Pancreas (tissue), 10 donors: ENCODE results near the gene PRKCH. TPM values are rescaled to one million over a fixed set of nuclear protein-coding genes. Genes with fewer than 3 reads are reported as not detected.

Source experiments
- ATAC-seq, 4 donors: fragments of 200-7000 bp; cut with Tn5 transposase; one replicate each; pipeline versions ENCODE4 v1.8.0 to v1.9.1; 2020; ENCODE audit warnings: mild to moderate bottlenecking in 4 of 4, moderate library complexity in 4 of 4
- DNase-seq, 6 donors: peaks; one replicate each; pipeline ENCODE4 v3.0.0-alpha.2; 2020
- FAIRE-seq: peaks from 2 replicates; lab custom pipeline; 2012; peaks lifted over from hg19 to GRCh38; lab: Jason Lieb, UNC
- H3K27ac ChIP-seq, 4 donors: fragments of 200-600 bp; sonication (generic); 1 replicate in 3 of 4; 2 replicates in 1 of 4; pipeline versions ENCODE4 v1.5.0 to v1.8.0; 2020
- H3K27me3 ChIP-seq, 4 donors: fragments of 200-600 bp; one replicate each; pipeline ENCODE4 v1.8.0; 2021
- H3K36me3 ChIP-seq, 3 donors: fragments of 200-600 bp; sonication (generic) in 1 of 3; one replicate each; pipeline versions ENCODE4 v1.5.0 to v1.8.0; 2020 to 2021
- H3K4me1 ChIP-seq, 3 donors: fragments of 200-600 bp; one replicate each; pipeline ENCODE4 v1.8.0; 2021
- H3K4me3 ChIP-seq, 4 donors: fragments of 200-600 bp; sonication (generic) in 2 of 4; one replicate each; pipeline versions ENCODE4 v1.5.0 to v1.8.0; 2020 to 2021
- H3K9me3 ChIP-seq, 4 donors: fragments of 200-600 bp; one replicate each; pipeline ENCODE4 v1.8.0; 2021
- CTCF ChIP-seq, 4 donors: fragments of 200-600 bp; sonication (generic) in 3 of 4; IDR thresholded peaks; one replicate each; pipeline versions ENCODE4 v1.5.0 to v1.8.0; 2021; ENCODE audit warnings: antibody characterized with exemption in 4 of 4
- WGBS, 2 donors: extraction: QIAGEN DNeasy Blood & Tissue Kit; methylation state at CpG; one replicate each; pipeline ENCODE4 v1.1.7; 2013; 5-methylcytosine and 5-hydroxymethylcytosine counted together
- intact Hi-C, 3 donors: fragments of 100-400 bp; cut with DNase I; formaldehyde crosslinking; loops; one replicate each; pipeline versions ENCODE4 v1.11.1 to v1.14.2; 2022
- polyA plus RNA-seq, 2 donors: library from polyadenylated mRNA; stranded (reverse); fragments of 200-250 nt; gene quantifications; one replicate each; pipeline ENCODE4 v1.2.3, GENCODE V29; 2013
- total RNA-seq, 6 donors: library from RNA; stranded (reverse); fragmentation: NEBNext Ultra II Directional in 4 of 6; extraction: Animal tissue kit (Norgen Biotek cat#: 25700) in 4 of 6; gene quantifications; one replicate each; pipeline versions ENCODE4 v1.2.1 to v1.2.4, GENCODE V29; 2021 to 2023
- donor health status: healthy with polysubstance abuse.
- donor health status: DM: no; HTN: no; CAD: no; lungs with moderate emphysema.
- donor health status: DM: no; HTN: no; CAD: no.
- donor health status: control.
- donor health status: control.
- donor health status: Bipolar disorder and iron deficiency.
- donor health status: DM: yes; HTN: yes; CAD: no.
- donor health status: DM: no; HTN: no; CAD: no.
- donor health status: DM: no; HTN: no; CAD: no.
- donor health status: DM: yes; HTN: yes; CAD: no.

The PRKCH gene
- total and polyA plus RNA-seq, 8 donors: 3.6 to 16.9 (median 8.9) TPM

DNA sequence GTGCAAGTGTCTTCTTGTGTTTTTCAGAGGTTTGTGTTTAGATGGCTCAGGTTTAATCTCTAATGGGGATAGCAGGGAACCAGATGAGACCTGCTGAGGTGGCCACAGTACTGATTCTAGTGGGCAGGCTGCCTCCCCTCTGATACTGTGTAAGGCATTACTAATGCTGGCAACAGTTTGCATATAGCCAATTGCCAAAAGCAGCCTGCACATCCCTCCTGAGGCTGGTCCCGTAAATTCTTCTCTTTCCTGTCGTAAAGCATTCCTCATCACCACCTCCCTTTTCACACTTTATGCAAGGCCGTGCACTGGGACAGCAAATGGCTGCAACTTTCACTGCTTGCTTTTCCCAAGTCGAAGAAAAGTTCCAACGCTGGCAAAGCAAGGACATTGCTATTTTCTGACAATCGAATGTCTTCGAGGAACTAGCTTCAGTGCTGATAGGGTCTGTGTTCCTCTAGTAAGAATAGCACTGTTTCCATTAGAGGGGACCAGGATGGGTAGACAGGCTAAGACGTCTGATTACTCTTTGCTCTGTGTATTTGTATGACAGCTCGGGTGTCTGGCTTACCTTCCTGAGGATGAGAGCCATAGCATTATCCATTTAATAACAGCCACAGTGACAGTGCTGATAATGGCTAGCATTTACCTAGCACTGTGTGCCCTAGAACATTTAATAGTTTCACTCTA is 195.7 kb downstream of the PRKCH start:
- H3K4me3 ChIP-seq: no peak overlapping the region
- ATAC-seq (peak in 3 of 4 donors; percentile 15 to 43 (median 37)), DNase-seq (no peak), FAIRE-seq (no peak)
- TF ChIP-seq CTCF (IDR thresholded peaks at IDR 0.05): no peak
- WGBS, 2 donors: 48 to 53% methylated on average over 9 of the region's 9 CpGs
- H3K27ac ChIP-seq: peak overlapping the region; percentile 24 to 83 (median 63)
- no peaks in the 10 kb centered on the region for H3K9me3 ChIP-seq
- no peaks in the 10 kb centered on the region for H3K36me3 ChIP-seq
- H3K27me3 ChIP-seq: no peaks in the 10 kb centered on the region
- intact Hi-C loops: no loop called here
- peaks cover 13 to 60% (median 45%) of the 10 kb centered on the region in 3 donors for H3K4me1 ChIP-seq

DNA sequence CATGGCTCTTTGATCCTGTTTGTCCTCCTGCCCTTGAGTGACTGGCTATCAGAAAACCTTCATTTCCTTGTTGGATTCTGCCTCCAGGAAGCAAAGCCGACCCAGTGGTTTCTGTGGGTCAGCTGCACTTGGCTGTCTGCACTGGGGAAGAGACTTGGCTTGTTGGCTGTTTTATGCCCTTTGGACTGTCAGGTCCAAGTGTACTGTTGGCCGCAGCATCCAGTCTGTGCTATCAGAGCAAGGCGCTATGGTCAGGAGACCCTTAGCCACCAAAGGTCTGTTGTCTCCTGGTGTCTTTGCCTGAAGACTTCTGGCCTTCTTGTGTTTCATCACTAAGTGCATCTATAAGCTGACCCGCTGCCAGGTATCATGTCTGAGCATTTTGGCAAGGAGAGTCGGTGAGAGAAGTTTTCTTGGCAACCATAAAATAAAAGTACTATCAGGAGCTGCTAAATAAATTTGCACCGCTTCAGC is 196.6 kb downstream of the PRKCH start:
- Histone ChIP-seq H3K27me3 (no peaks in the 10 kb centered on the region), H3K9me3 (no peaks in the 10 kb centered on the region), H3K4me1 (peaks cover 13 to 58% (median 45%) of the 10 kb centered on the region in 3 donors), H3K36me3 (no peaks in the 10 kb centered on the region), H3K4me3 (no peak overlapping the region), H3K27ac (peak overlapping the region; percentile 24 to 83 (median 63))
- TF ChIP-seq CTCF (IDR thresholded peaks at IDR 0.05): no peak
- FAIRE-seq: no peak
- intact Hi-C loops: no loop called here
- peak; percentile 66 to 80 (median 76) for ATAC-seq
- peak in 4 of 6 donors; percentile 41 to 71 (median 54) for DNase-seq
- WGBS, 2 donors: 15 to 20% methylated on average over 6 of the region's 6 CpGs

DNA sequence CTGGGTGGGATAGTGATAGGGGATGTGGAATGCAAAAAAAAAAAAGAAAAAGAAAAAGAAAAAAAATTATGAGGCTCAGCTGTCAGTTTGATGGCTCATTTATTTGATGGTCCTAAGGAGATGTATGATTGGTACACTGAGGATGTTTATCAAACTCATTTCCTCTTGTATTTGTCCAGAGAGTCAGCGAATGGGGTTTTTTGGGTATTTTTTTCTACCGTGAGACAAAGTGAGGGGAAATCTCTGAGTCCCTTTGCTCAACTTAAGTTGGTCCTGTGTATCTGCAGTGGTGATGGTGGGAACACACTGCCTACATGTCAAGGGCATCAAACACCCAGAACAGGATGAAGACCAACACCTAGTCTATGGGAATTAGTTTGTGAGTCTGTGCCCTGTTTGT is 197.0 kb downstream of the PRKCH start:
- no peak for ATAC-seq
- FAIRE-seq: no peak

DNA sequence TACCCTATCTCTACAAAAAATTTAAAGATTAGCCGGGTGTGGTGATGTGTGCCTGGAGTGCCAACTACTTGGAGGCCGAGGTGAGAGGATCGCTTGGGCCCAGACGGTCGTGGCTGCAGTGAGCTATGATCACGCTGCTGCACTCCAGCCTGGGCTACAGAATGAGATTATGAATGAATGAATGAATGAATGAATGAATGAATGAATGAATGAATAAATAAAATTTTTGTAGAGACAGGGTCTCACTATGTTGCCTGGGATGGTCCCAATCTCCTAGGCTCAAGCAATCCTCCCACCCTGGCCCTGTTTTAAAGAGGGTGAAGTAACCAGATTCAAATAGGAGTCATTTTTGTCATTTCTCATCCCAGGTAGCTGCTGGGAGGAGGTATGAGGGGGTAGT is 197.7 kb downstream of the PRKCH start:
- no peak for TF ChIP-seq CTCF (IDR thresholded peaks at IDR 0.05)
- 96 to 98% methylated on average over 6 of the region's 6 CpGs for WGBS, 2 donors
- FAIRE-seq (no peak), DNase-seq (no peak), ATAC-seq (no peak)
- no peaks in the 10 kb centered on the region for H3K36me3 ChIP-seq
- H3K27me3 ChIP-seq: no peaks in the 10 kb centered on the region
- H3K4me1 ChIP-seq: peaks cover 20 to 64% (median 51%) of the 10 kb centered on the region in 3 donors
- no peak overlapping the region for H3K4me3 ChIP-seq
- no peaks in the 10 kb centered on the region for H3K9me3 ChIP-seq
- intact Hi-C loops: no loop called here
- H3K27ac ChIP-seq: peak overlapping the region in 1 of 4 donors; percentile 83

More for the DNA sequence above, 197.0 kb downstream of the PRKCH start:
- no peak for TF ChIP-seq CTCF (IDR thresholded peaks at IDR 0.05)
- no peaks in the 10 kb centered on the region for H3K36me3 ChIP-seq
- DNase-seq: no peak
- H3K27ac ChIP-seq: peak overlapping the region in 3 of 4 donors; percentile 48 to 83 (median 78)
- no peaks in the 10 kb centered on the region for H3K9me3 ChIP-seq
- 60 to 72% methylated on average over 2 of the region's 2 CpGs for WGBS, 2 donors
- intact Hi-C loops: no loop called here
- no peak overlapping the region for H3K4me3 ChIP-seq
- no peaks in the 10 kb centered on the region for H3K27me3 ChIP-seq
- H3K4me1 ChIP-seq: peaks cover 13 to 62% (median 48%) of the 10 kb centered on the region in 3 donors

GRCh38 chr14:61519735-61520134 is 198.4 kb downstream of the PRKCH start:
- intact Hi-C loops: no loop called here
- 96 to 97% methylated on average over 1 of the region's 1 CpG for WGBS, 2 donors
- no peak overlapping the region for H3K27ac ChIP-seq
- no peak for FAIRE-seq
- no peak overlapping the region for H3K4me3 ChIP-seq
- no peaks in the 10 kb centered on the region for H3K27me3 ChIP-seq
- H3K9me3 ChIP-seq: no peaks in the 10 kb centered on the region
- DNase-seq: no peak
- H3K4me1 ChIP-seq: peaks cover 25 to 64% (median 51%) of the 10 kb centered on the region in 3 donors
- ATAC-seq: no peak
- TF ChIP-seq CTCF (IDR thresholded peaks at IDR 0.05): no peak
- no peaks in the 10 kb centered on the region for H3K36me3 ChIP-seq
